HepG2 (cell line): ENCODE measurements around the gene UCN. TPM values are rescaled to one million over a fixed set of nuclear protein-coding genes. Genes with fewer than 3 reads are reported as not detected.
A peak's percentile ranks its signal among the peaks of the same experiment; 100 is the strongest.

Experiments used
- ATAC-seq: fragments of 200-7000 bp; cut with Tn5 transposase; 3 replicates; pipeline ENCODE4 v1.9.1; 2020; ENCODE audit warnings: mild to moderate bottlenecking, moderate library complexity
- BruUV-seq: library from RNA; stranded (reverse); fragments of 400-500 nt; replicated peaks from 2 replicates; lab custom pipeline; 2021; lab: Mats Ljungman, UMichigan
- CTCF ChIA-PET: fragments of 300-600 bp; formaldehyde crosslinking; extraction: SDS; loops from one replicate; lab custom pipeline; 2021; ENCODE audit warnings: low total read pairs, inconsistent platforms, low intra/inter-chr PET ratio; lab: Yijun Ruan, JAX
- POLR2A ChIA-PET: fragments of 350-600 bp; sonication (Branson Sonifier 250); formaldehyde crosslinking; loops from one replicate; lab custom pipeline; 2020; ENCODE audit warnings: antibody characterized with exemption, inconsistent platforms; lab: Yijun Ruan, JAX
- DNase-seq: peaks from one replicate; pipeline ENCODE4 v3.0.0-alpha.2; 2015; ENCODE audit warnings: low spot score
- FAIRE-seq: peaks from 3 replicates; lab custom pipeline; 2011; peaks lifted over from hg19 to GRCh38; lab: Jason Lieb, UNC
- H2AFZ ChIP-seq: one replicate; pipeline ENCODE4 v1.6.1; 2011; ENCODE audit warnings: low read length, inconsistent platforms
- H3K27ac ChIP-seq: fragments of 300-600 bp; 3 replicates; pipeline ENCODE4 v1.8.0; 2011; ENCODE audit warnings: mixed run types, mild to moderate bottlenecking, mixed read lengths, low read length, inconsistent platforms; ENCODE audit not compliant: insufficient read depth; ENCODE audit errors: extremely low read length
- H3K27me3 ChIP-seq, 2 experiments: fragments of 200-600 bp in 1 of 2; 2 replicates in 1 of 2; 3 replicates in 1 of 2; pipeline versions ENCODE4 v1.6.0 to v1.8.0; 2011; ENCODE audit warnings: low read length in 2 of 2, mild to moderate bottlenecking in 2 of 2, moderate library complexity in 2 of 2, inconsistent platforms in 1 of 2; ENCODE audit not compliant: insufficient read depth in 2 of 2, control insufficient read depth in 1 of 2
- H3K36me3 ChIP-seq, 2 experiments: fragments of 200-600 bp in 1 of 2; replicated peaks in 1 of 2; 2 replicates in 1 of 2; 3 replicates in 1 of 2; pipeline versions ENCODE4 v1.5.1 to v1.8.0; 2011; ENCODE audit warnings: low read length in 2 of 2, inconsistent platforms in 1 of 2; ENCODE audit not compliant: insufficient read depth in 2 of 2, control insufficient read depth in 1 of 2
- H3K4me1 ChIP-seq: 2 replicates; pipeline ENCODE4 v1.5.1; 2012; ENCODE audit warnings: low read length, inconsistent platforms; ENCODE audit not compliant: insufficient read depth
- H3K4me2 ChIP-seq: 2 replicates; pipeline ENCODE4 v1.6.0; 2011; ENCODE audit warnings: low read depth, low read length, inconsistent platforms
- H3K4me3 ChIP-seq, 3 experiments: fragments of 200-600 bp in 1 of 3; sonication (generic), shearing (Covaris generic) in 1 of 3; replicated peaks in 1 of 3; 2 replicates each; pipeline ENCODE4 v1.5.1; 2011 to 2016; ENCODE audit warnings: low read length in 3 of 3, inconsistent platforms in 2 of 3, low read depth in 2 of 3, mild to moderate bottlenecking in 2 of 3, control low read depth in 1 of 3, mixed read lengths in 1 of 3; ENCODE audit not compliant: insufficient read depth in 1 of 3
- H3K79me2 ChIP-seq: one replicate; pipeline ENCODE4 v1.6.1; 2011; ENCODE audit warnings: low read length, inconsistent platforms; ENCODE audit not compliant: insufficient read depth
- H3K9ac ChIP-seq: 2 replicates; pipeline ENCODE4 v1.6.0; 2011; ENCODE audit warnings: mild to moderate bottlenecking, low read depth, low read length, inconsistent platforms; ENCODE audit not compliant: insufficient read depth
- H3K9me3 ChIP-seq: 2 replicates; pipeline ENCODE4 v1.5.1; 2012; ENCODE audit warnings: mild to moderate bottlenecking, low read length
- H4K20me1 ChIP-seq: 2 replicates; pipeline ENCODE4 v1.6.0; 2011; ENCODE audit warnings: inconsistent platforms, mild to moderate bottlenecking, low read length, moderate library complexity; ENCODE audit not compliant: insufficient read depth
- AHR ChIP-seq: IDR thresholded peaks from 2 replicates; pipeline ENCODE4 v1.6.1; 2018; ENCODE audit warnings: missing genetic modification reagents, missing compliant biosample characterization
- ARHGAP35 ChIP-seq: sonication (generic); formaldehyde crosslinking; IDR thresholded peaks from 2 replicates; pipeline ENCODE4 v1.9.0; 2022; ENCODE audit warnings: mild to moderate bottlenecking, inconsistent platforms, moderate library complexity, missing genetic modification reagents, borderline replicate concordance
- CSRNP1 ChIP-seq: sonication (generic); formaldehyde crosslinking; IDR thresholded peaks from 2 replicates; pipeline ENCODE4 v1.8.1; 2023; ENCODE audit warnings: mild to moderate bottlenecking, missing genetic modification reagents
- ESRRA ChIP-seq: sonication (generic); formaldehyde crosslinking; IDR thresholded peaks from 2 replicates; pipeline ENCODE4 v1.5.1; 2020; ENCODE audit warnings: mild to moderate bottlenecking, low read depth, missing genetic modification reagents
- ETV5 ChIP-seq: IDR thresholded peaks from 2 replicates; pipeline ENCODE4 v1.6.1; 2018; ENCODE audit warnings: missing biosample characterization, missing genetic modification reagents, inconsistent platforms, borderline replicate concordance
- FOXJ3 ChIP-seq: sonication (generic); formaldehyde crosslinking; IDR thresholded peaks from 2 replicates; pipeline ENCODE4 v1.4.0; 2020; ENCODE audit warnings: missing genetic modification reagents, mild to moderate bottlenecking, borderline replicate concordance
- GPBP1L1 ChIP-seq: sonication (generic); formaldehyde crosslinking; IDR thresholded peaks from 2 replicates; pipeline ENCODE4 v1.5.0; 2020; ENCODE audit warnings: mild to moderate bottlenecking, missing genetic modification reagents
- HDAC2 ChIP-seq: sonication (generic); formaldehyde crosslinking; IDR thresholded peaks from 2 replicates; pipeline ENCODE4 v1.4.0; 2020; ENCODE audit warnings: missing genetic modification reagents
- HMGA1 ChIP-seq: sonication (generic); formaldehyde crosslinking; conservative IDR thresholded peaks from 2 replicates; pipeline ENCODE4 v1.4.0; 2020; ENCODE audit warnings: missing genetic modification reagents
- KDM5B ChIP-seq: sonication (generic); formaldehyde crosslinking; IDR thresholded peaks from 2 replicates; pipeline ENCODE4 v1.4.0; 2020; ENCODE audit warnings: missing genetic modification reagents, mild to moderate bottlenecking, borderline replicate concordance
- MAFF ChIP-seq: IDR thresholded peaks from 2 replicates; pipeline ENCODE4 v1.6.1; 2011; ENCODE audit warnings: low read depth, low read length, improper control_type of control experiment
- NFE2 ChIP-seq: sonication (generic); formaldehyde crosslinking; IDR thresholded peaks from 2 replicates; pipeline ENCODE4 v1.4.0; 2020; ENCODE audit warnings: missing genetic modification reagents
- PPARG ChIP-seq: conservative IDR thresholded peaks from 2 replicates; pipeline ENCODE4 v1.6.1; 2016; ENCODE audit warnings: missing biosample characterization, missing genetic modification reagents
- SMAD3 ChIP-seq: sonication (generic); formaldehyde crosslinking; IDR thresholded peaks from 2 replicates; pipeline ENCODE4 v1.4.0; 2020; ENCODE audit warnings: missing genetic modification reagents
- SMYD3 ChIP-seq: sonication (generic); formaldehyde crosslinking; IDR thresholded peaks from 2 replicates; pipeline ENCODE4 v1.8.1; 2023; ENCODE audit warnings: mild to moderate bottlenecking, missing genetic modification reagents
- ZBTB7A ChIP-seq: sonication (generic); formaldehyde crosslinking; IDR thresholded peaks from 2 replicates; pipeline ENCODE4 v1.8.0; 2022; ENCODE audit warnings: mild to moderate bottlenecking, missing genetic modification reagents
- ZNF776 ChIP-seq: sonication (generic); formaldehyde crosslinking; IDR thresholded peaks from 2 replicates; pipeline ENCODE4 v1.4.0; 2020; ENCODE audit warnings: mild to moderate bottlenecking, missing genetic modification reagents
- ZNF879 ChIP-seq: sonication (generic); formaldehyde crosslinking; IDR thresholded peaks from 2 replicates; pipeline ENCODE4 v1.8.1; 2023; ENCODE audit warnings: missing genetic modification reagents
- WGBS: methylation state at CpG from one replicate; pipeline ENCODE4 v1.1.6; 2017; ENCODE audit warnings: low lambda C conversion rate; 5-methylcytosine and 5-hydroxymethylcytosine counted together
- in situ Hi-C: cut with HindIII; loops from 2 replicates; pipeline ENCODE4 v1.10.0; 2017; ENCODE audit warnings: low pct_unique_long_range_greater_than_20kb; ENCODE audit not compliant: extremely low pct_ligation_motif_present
- intact Hi-C: fragments of 100-400 bp; cut with micrococcal nuclease; formaldehyde crosslinking; loops from one replicate; pipeline ENCODE4 v1.10.0; 2022; ENCODE audit not compliant: unreplicated experiment
- polyA plus RNA-seq, 8 experiments: library from polyadenylated mRNA; depleted of rRNA in 3 of 8; stranded (reverse) in 7 of 8; unstranded in 1 of 8; fragments of >200 nt; fragmentation: Illumina TruSeq in 4 of 8; extraction: Trizol in 4 of 8; gene quantifications; 2 replicates each; pipeline versions ENCODE4 v1.2.1 to v1.2.3, GENCODE V29; 2011 to 2016; ENCODE audit warnings: low read depth in 4 of 8, missing spikeins in 1 of 8, mixed read lengths in 1 of 8; ENCODE audit not compliant: insufficient read depth in 1 of 8
- total RNA-seq, 5 experiments: library from RNA; depleted of rRNA; stranded (reverse); fragments of >200 nt; fragmentation: Illumina TruSeq; extraction: Trizol; gene quantifications; 2 replicates each; pipeline ENCODE4 v1.2.3, GENCODE V29; 2016; ENCODE audit warnings: low read depth in 1 of 5

Gene UCN
- total and polyA plus RNA-seq, 2 of the 13 experiments (the other 11 are each of a cell fraction or from before 2014, with no cell fraction given), result 1.2 to 2.3 TPM

GRCh38 chr2:27303093-27304025, 4.9 kb downstream of the UCN start:
- Histone ChIP-seq H3K4me3 (peak overlapping the region; percentile 49 to 77 (median 63)), H3K4me2 (peak overlapping the region; percentile 95), H3K36me3 (no peaks in the 10 kb centered on the region), H4K20me1 (no peaks in the 10 kb centered on the region), H3K79me2 (no peaks in the 10 kb centered on the region), H3K9ac (peak overlapping the region; percentile 67), H2AFZ (peak overlapping the region; percentile 98), H3K27ac (peak overlapping the region; percentile 42), H3K9me3 (no peaks in the 10 kb centered on the region), H3K27me3 (peaks cover 0 to 5% of the 10 kb centered on the region in 2 experiments; a peak in 3 of 5 replicates), H3K4me1 (peaks cover 33% of the 10 kb centered on the region)
- intact Hi-C loops (loop anchor here (1.0 kb wide), 4 partner anchors 18 to 53 kb away; no protein-coding TSS in a partner anchor), in situ Hi-C loops (no loop called here)
- POLR2A ChIA-PET, result interaction anchor here (0.9 to 3.1 kb wide), 20 partner anchors 9 to 252 kb away, joined by 3 to 22 read pairs (median 5); partner anchors contain the start of genes AGBL5, ATRAID, EIF2B4 and GTF3C2
- peak; percentile 86 for DNase-seq
- no TSS peak for BruUV-seq
- ATAC-seq, result peak; percentile 60
- 2% methylated on average over 25 of the region's 25 CpGs for WGBS
- FAIRE-seq, result peak; percentile 84
- CTCF ChIA-PET, result interaction anchor here (0.8 to 2.6 kb wide), 11 partner anchors 10 to 457 kb away, joined by 3 to 38 read pairs (median 5); partner anchors contain the start of gene KHK
- no peak for TF ChIP-seq HMGA1
- TF ChIP-seq ETV5 (CRISPR knock-in tag), result peak; percentile 86; the same call in 1 of the 2 replicates
- TF ChIP-seq AHR (CRISPR knock-in tag), result no peak
- TF ChIP-seq KDM5B (CRISPR knock-in tag), result peak; percentile 49; the same call in 1 of the 2 replicates
- no peak for TF ChIP-seq ZBTB7A (CRISPR knock-in tag)
- TF ChIP-seq SMYD3 (CRISPR knock-in tag), result 0 out of 2 replicates have a peak, but pooled peaks have one; percentile 50
- TF ChIP-seq SMAD3 (CRISPR knock-in tag), result 0 out of 2 replicates have a peak, but pooled peaks have one; percentile 64
- TF ChIP-seq MAFF, result no peak
- TF ChIP-seq CSRNP1 (CRISPR knock-in tag), result no peak
- no peak for TF ChIP-seq ZNF776 (CRISPR knock-in tag)
- TF ChIP-seq HDAC2 (CRISPR knock-in tag), result peak; percentile 49; the same call in 1 of the 2 replicates
- 0 out of 2 replicates have a peak, but pooled peaks have one; percentile 13 for TF ChIP-seq ARHGAP35 (CRISPR knock-in tag)
- TF ChIP-seq PPARG (CRISPR knock-in tag), result peak; percentile 54
- TF ChIP-seq GPBP1L1 (CRISPR knock-in tag), result no peak
- TF ChIP-seq NFE2, result no peak
- 0 out of 2 replicates have a peak, but pooled peaks have one; percentile 21 for TF ChIP-seq ESRRA (CRISPR knock-in tag)
- peak; percentile 46; the same call in 1 of the 2 replicates for TF ChIP-seq FOXJ3
- TF ChIP-seq ZNF879 (CRISPR knock-in tag), result no peak
